HepG2 (cell line): ENCODE results near the gene ANKRD11. TPM values are rescaled to one million over a fixed set of nuclear protein-coding genes. Genes with fewer than 3 reads are reported as not detected.

Experiments
- BRD4 ChIP-seq: sonication (generic); formaldehyde crosslinking; IDR thresholded peaks from 2 replicates; pipeline ENCODE4 v1.4.0; 2020; ENCODE audit warnings: missing genetic modification reagents
- GLI4 ChIP-seq: sonication (generic); formaldehyde crosslinking; IDR thresholded peaks from 2 replicates; pipeline ENCODE4 v1.5.1; 2020; ENCODE audit warnings: missing genetic modification reagents, mild to moderate bottlenecking, moderate library complexity, borderline replicate concordance
- HNF1A ChIP-seq, 2 experiments: sonication (generic) in 1 of 2; formaldehyde crosslinking in 1 of 2; IDR thresholded peaks; 2 replicates each; pipeline versions ENCODE4 v1.4.0 to v1.6.1; 2016 to 2020; ENCODE audit warnings: borderline replicate concordance in 1 of 2, low read depth in 1 of 2, mild to moderate bottlenecking in 1 of 2, missing genetic modification reagents in 1 of 2
- JUND ChIP-seq: sonication (generic); formaldehyde crosslinking; IDR thresholded peaks from 2 replicates; pipeline ENCODE4 v1.8.0; 2022; ENCODE audit warnings: mild to moderate bottlenecking, missing genetic modification reagents
- MBNL3 ChIP-seq: fragments of 250-450 bp; sonication (Bioruptor Pico); conservative IDR thresholded peaks from 2 replicates; pipeline ENCODE4 v1.8.0; 2022; ENCODE audit warnings: mild to moderate bottlenecking, inconsistent platforms
- NFKB2 ChIP-seq: sonication (generic); formaldehyde crosslinking; IDR thresholded peaks from 2 replicates; pipeline ENCODE4 v1.4.0; 2020; ENCODE audit warnings: missing genetic modification reagents, borderline replicate concordance
- NONO ChIP-seq, 2 experiments: fragments of 450-650 bp in 1 of 2; sonication (generic) in 1 of 2; formaldehyde crosslinking in 1 of 2; IDR thresholded peaks in 1 of 2; conservative IDR thresholded peaks in 1 of 2; 2 replicates each; pipeline versions ENCODE4 v1.6.1 to v1.8.0; 2017 to 2022; ENCODE audit warnings: mild to moderate bottlenecking in 1 of 2, missing genetic modification reagents in 1 of 2, moderate library complexity in 1 of 2
- RARG ChIP-seq: sonication (generic); formaldehyde crosslinking; IDR thresholded peaks from 2 replicates; pipeline ENCODE4 v1.4.0; 2020; ENCODE audit warnings: low read depth, mild to moderate bottlenecking, missing genetic modification reagents
- RFX5 ChIP-seq: IDR thresholded peaks from 2 replicates; pipeline ENCODE4 v1.6.1; 2011; ENCODE audit warnings: low read depth, low read length, improper control_type of control experiment
- SMC3 ChIP-seq: IDR thresholded peaks from 2 replicates; pipeline ENCODE4 v1.6.1; 2011; ENCODE audit warnings: low read length, improper control_type of control experiment
- THAP11 ChIP-seq: IDR thresholded peaks from 2 replicates; pipeline ENCODE4 v1.6.1; 2016; ENCODE audit warnings: missing biosample characterization, missing genetic modification reagents
- ZBTB7B ChIP-seq: sonication (generic); formaldehyde crosslinking; IDR thresholded peaks from 2 replicates; pipeline ENCODE4 v1.4.0; 2020; ENCODE audit warnings: missing genetic modification reagents
- ZNF207 ChIP-seq: fragments of 450-650 bp; IDR thresholded peaks from 2 replicates; pipeline ENCODE4 v1.6.1; 2016; ENCODE audit warnings: antibody characterized with exemption, borderline replicate concordance
- ZNF232 ChIP-seq: sonication (generic); formaldehyde crosslinking; IDR thresholded peaks from 2 replicates; pipeline ENCODE4 v1.4.0; 2020; ENCODE audit warnings: missing genetic modification reagents, borderline replicate concordance
- ZNF263 ChIP-seq: sonication (generic); formaldehyde crosslinking; IDR thresholded peaks from 2 replicates; pipeline ENCODE4 v1.4.0; 2020; ENCODE audit warnings: missing genetic modification reagents
- ZNF484 ChIP-seq: sonication (generic); formaldehyde crosslinking; IDR thresholded peaks from 2 replicates; pipeline ENCODE4 v1.5.1; 2020; ENCODE audit warnings: mild to moderate bottlenecking, low read depth, missing genetic modification reagents, borderline replicate concordance
- ZNF576 ChIP-seq: sonication (generic); formaldehyde crosslinking; IDR thresholded peaks from 2 replicates; pipeline ENCODE4 v1.4.0; 2020; ENCODE audit warnings: mild to moderate bottlenecking, missing genetic modification reagents
- polyA plus RNA-seq, 8 experiments: library from polyadenylated mRNA; depleted of rRNA in 3 of 8; stranded (reverse) in 7 of 8; unstranded in 1 of 8; fragments of >200 nt; fragmentation: Illumina TruSeq in 4 of 8; extraction: Trizol in 4 of 8; gene quantifications; 2 replicates each; pipeline versions ENCODE4 v1.2.1 to v1.2.3, GENCODE V29; 2011 to 2016; ENCODE audit warnings: low read depth in 4 of 8, missing spikeins in 1 of 8, mixed read lengths in 1 of 8; ENCODE audit not compliant: insufficient read depth in 1 of 8
- total RNA-seq, 5 experiments: library from RNA; depleted of rRNA; stranded (reverse); fragments of >200 nt; fragmentation: Illumina TruSeq; extraction: Trizol; gene quantifications; 2 replicates each; pipeline ENCODE4 v1.2.3, GENCODE V29; 2016; ENCODE audit warnings: low read depth in 1 of 5
- TF ChIP-seq, protein P1 (sequence below): sonication (generic); formaldehyde crosslinking; conservative IDR thresholded peaks from 2 replicates; pipeline ENCODE4 v1.8.0; 2022; ENCODE audit warnings: missing genetic modification reagents
- TF ChIP-seq, protein P2 (sequence below): fragments of 450-650 bp; IDR thresholded peaks from 2 replicates; pipeline ENCODE4 v1.6.1; 2017; ENCODE audit warnings: mild to moderate bottlenecking

ANKRD11 gene
- total and polyA plus RNA-seq, 2 of the 13 experiments (the other 11 are each of a cell fraction or from before 2014, with no cell fraction given), result 21.4 to 38.4 TPM

- TF ChIP-seq ZNF232, result no peak
- TF ChIP-seq NFKB2 (CRISPR knock-in tag), result no peak
- TF ChIP-seq, protein P1, sequence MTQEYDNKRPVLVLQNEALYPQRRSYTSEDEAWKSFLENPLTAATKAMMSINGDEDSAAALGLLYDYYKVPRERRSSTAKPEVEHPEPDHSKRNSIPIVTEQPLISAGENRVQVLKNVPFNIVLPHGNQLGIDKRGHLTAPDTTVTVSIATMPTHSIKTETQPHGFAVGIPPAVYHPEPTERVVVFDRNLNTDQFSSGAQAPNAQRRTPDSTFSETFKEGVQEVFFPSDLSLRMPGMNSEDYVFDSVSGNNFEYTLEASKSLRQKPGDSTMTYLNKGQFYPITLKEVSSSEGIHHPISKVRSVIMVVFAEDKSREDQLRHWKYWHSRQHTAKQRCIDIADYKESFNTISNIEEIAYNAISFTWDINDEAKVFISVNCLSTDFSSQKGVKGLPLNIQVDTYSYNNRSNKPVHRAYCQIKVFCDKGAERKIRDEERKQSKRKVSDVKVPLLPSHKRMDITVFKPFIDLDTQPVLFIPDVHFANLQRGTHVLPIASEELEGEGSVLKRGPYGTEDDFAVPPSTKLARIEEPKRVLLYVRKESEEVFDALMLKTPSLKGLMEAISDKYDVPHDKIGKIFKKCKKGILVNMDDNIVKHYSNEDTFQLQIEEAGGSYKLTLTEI (CRISPR knock-in tag), result no peak
- TF ChIP-seq JUND (CRISPR knock-in tag), result no peak
- TF ChIP-seq ZNF263 (CRISPR knock-in tag), result no peak
- peak; percentile 57 for TF ChIP-seq THAP11 (CRISPR knock-in tag)
- TF ChIP-seq, protein P2, sequence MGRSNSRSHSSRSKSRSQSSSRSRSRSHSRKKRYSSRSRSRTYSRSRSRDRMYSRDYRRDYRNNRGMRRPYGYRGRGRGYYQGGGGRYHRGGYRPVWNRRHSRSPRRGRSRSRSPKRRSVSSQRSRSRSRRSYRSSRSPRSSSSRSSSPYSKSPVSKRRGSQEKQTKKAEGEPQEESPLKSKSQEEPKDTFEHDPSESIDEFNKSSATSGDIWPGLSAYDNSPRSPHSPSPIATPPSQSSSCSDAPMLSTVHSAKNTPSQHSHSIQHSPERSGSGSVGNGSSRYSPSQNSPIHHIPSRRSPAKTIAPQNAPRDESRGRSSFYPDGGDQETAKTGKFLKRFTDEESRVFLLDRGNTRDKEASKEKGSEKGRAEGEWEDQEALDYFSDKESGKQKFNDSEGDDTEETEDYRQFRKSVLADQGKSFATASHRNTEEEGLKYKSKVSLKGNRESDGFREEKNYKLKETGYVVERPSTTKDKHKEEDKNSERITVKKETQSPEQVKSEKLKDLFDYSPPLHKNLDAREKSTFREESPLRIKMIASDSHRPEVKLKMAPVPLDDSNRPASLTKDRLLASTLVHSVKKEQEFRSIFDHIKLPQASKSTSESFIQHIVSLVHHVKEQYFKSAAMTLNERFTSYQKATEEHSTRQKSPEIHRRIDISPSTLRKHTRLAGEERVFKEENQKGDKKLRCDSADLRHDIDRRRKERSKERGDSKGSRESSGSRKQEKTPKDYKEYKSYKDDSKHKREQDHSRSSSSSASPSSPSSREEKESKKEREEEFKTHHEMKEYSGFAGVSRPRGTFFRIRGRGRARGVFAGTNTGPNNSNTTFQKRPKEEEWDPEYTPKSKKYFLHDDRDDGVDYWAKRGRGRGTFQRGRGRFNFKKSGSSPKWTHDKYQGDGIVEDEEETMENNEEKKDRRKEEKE, result no peak
- no peak for TF ChIP-seq ZNF576 (CRISPR knock-in tag)
- no peak for TF ChIP-seq NONO (IDR thresholded peaks at IDR 0.05)
- TF ChIP-seq NONO (CRISPR knock-in tag; conservative IDR thresholded peaks at IDR 0.05), result no peak
- no peak for TF ChIP-seq HNF1A (IDR thresholded peaks at IDR 0.05; ENCODE audit: low read depth)
- TF ChIP-seq HNF1A (CRISPR knock-in tag; IDR thresholded peaks at IDR 0.05; ENCODE audit: borderline replicate concordance), result no peak
- TF ChIP-seq ZBTB7B (CRISPR knock-in tag), result peak; percentile 58; the same call in 1 of the 2 replicates
- no peak for TF ChIP-seq MBNL3 (CRISPR knock-in tag)
- peak; percentile 74 for TF ChIP-seq SMC3
- no peak for TF ChIP-seq GLI4 (CRISPR knock-in tag)
- TF ChIP-seq ZNF207, result no peak
- no peak for TF ChIP-seq RARG (CRISPR knock-in tag)
- TF ChIP-seq ZNF484 (CRISPR knock-in tag), result no peak
- TF ChIP-seq RFX5, result no peak
- TF ChIP-seq BRD4 (CRISPR knock-in tag), result no peak
Observed at GRCh38 chr16:89289428-89290395, 200.6 kb downstream of the ANKRD11 start (continued).
